IgD-negative memory B cell (primary cell): Measurements from ENCODE around the gene MYL4. TPM values are rescaled to one million over a fixed set of nuclear protein-coding genes. Genes with fewer than 3 reads are reported as not detected.
"Not testable (repeated sequence)": the region's sequence is repeated elsewhere in the genome, so short reads cannot be mapped to it uniquely, and the experiment has no call there.

Experiments used
- H3K27ac Mint-ChIP-seq, 3 donors: one replicate each; pipeline ENCODE4 v1.8.0; 2020 to 2022; ENCODE audit warnings: mild to moderate bottlenecking in 3 of 3, mixed read lengths in 3 of 3, moderate library complexity in 1 of 3
- H3K27me3 Mint-ChIP-seq: one replicate; pipeline ENCODE4 v1.8.0; 2021; ENCODE audit warnings: mixed read lengths
- H3K36me3 Mint-ChIP-seq: one replicate; pipeline ENCODE4 v1.8.0; 2020; ENCODE audit warnings: mild to moderate bottlenecking, mixed read lengths
- H3K4me1 Mint-ChIP-seq, 3 donors: one replicate each; pipeline ENCODE4 v1.8.0; 2020 to 2022; ENCODE audit warnings: mixed read lengths in 3 of 3, mild to moderate bottlenecking in 1 of 3
- H3K4me3 Mint-ChIP-seq, 4 donors: one replicate each; pipeline ENCODE4 v1.8.0; 2020 to 2022; ENCODE audit warnings: mild to moderate bottlenecking in 4 of 4, mixed read lengths in 4 of 4, moderate library complexity in 3 of 4
- H3K9me3 Mint-ChIP-seq, 3 donors: one replicate each; pipeline ENCODE4 v1.8.0; 2020 to 2021; ENCODE audit warnings: mixed read lengths in 3 of 3, mild to moderate bottlenecking in 1 of 3
- polyA plus RNA-seq: library from polyadenylated mRNA; unstranded; fragments of 300-500 nt; fragmentation: Illumina TruSeq; gene quantifications from one replicate; pipeline ENCODE4 v1.2.3, GENCODE V29; 2021

The MYL4 gene
- polyA plus RNA-seq, 1 donor from 2014 or later, result not detected

DNA sequence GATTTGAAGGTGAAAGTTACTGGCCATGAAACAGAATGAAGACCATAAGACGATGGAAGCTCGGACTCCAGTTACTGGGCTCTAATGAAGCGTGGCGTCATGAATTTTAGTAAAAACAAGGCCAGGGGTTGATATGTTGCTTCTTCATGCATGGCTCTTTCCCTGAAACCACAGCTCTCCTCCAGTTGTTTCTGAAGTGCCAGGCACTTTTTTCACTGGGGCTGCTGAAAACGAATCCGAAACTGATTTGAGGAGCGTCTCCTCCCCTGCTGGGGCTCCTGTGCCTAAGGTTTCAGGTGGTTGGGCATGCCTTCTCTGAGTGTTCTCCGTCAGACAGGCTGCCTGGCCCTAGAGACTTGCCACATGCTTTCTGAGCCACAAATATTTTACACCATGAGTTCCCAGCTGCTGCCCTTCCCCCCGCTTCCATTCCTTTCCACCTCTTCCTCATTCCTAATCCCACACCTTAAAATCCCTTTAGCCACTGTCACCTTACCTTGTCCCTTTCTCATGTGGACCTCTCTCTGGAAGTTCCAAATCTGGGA is 3.7 kb upstream of the MYL4 start:
- Mint-ChIP-seq H3K36me3 (peaks cover 2% of the 10 kb centered on the region), H3K9me3 (no peaks in the 10 kb centered on the region), H3K27me3 (no peaks in the 10 kb centered on the region), H3K4me3 (peak overlapping the region; percentile 79 to 92 (median 84)), H3K27ac (peak overlapping the region; percentile 94 to 98 (median 96)), H3K4me1 (peaks cover 49 to 59% (median 50%) of the 10 kb centered on the region in 3 donors)

DNA sequence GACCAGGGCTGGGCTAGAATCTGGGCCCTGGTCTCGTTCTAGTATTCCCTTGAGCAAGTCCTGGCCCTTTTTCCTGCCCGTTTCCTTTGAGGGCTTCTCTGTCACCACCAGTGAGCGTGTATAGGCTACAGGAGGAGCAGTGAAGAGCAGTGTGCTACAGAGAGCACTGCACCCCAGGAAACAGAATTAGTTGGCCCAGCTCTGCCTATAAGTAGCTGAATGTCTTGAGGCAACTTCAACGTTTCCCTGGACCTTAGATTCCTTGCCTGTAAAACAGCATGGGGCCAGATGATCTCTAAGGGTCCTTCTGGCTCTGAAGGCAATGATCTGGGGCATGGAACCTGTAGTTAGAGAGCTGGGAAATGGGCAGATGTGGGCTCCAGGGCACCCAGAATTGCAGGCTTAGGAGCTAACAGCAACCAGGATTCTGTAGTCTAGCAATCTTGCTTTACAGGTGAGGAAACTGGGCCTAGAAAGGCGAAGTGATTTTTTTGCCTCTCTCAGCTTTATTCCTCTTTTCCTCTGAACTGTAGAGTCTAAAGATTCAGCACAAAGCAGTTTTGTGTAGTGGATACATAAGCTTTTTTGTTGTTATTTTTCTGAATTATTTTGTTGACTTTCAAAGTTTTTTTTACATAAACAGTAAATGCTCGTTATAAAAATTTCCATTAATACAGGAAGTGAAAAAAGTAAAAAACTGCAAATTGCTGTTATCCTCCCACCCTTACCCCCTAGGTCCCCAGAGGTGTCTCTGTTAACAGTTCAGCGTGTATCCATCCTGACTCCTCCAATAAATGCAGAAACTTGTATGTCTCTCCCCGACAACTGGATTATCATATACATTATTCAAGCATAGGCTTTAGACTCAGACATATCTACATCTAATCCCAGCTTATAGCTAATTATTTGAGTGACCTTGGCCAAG is 1.7 kb upstream of the MYL4 start:
- Mint-ChIP-seq H3K9me3 (no peaks in the 10 kb centered on the region), H3K4me3 (peak overlapping the region in 2 of 4 donors; percentile 9 to 46), H3K36me3 (peaks cover 2% of the 10 kb centered on the region), H3K27ac (peak overlapping the region in 2 of 3 donors; percentile 94 to 98), H3K4me1 (peaks cover 48 to 55% (median 50%) of the 10 kb centered on the region in 3 donors), H3K27me3 (no peaks in the 10 kb centered on the region)

DNA sequence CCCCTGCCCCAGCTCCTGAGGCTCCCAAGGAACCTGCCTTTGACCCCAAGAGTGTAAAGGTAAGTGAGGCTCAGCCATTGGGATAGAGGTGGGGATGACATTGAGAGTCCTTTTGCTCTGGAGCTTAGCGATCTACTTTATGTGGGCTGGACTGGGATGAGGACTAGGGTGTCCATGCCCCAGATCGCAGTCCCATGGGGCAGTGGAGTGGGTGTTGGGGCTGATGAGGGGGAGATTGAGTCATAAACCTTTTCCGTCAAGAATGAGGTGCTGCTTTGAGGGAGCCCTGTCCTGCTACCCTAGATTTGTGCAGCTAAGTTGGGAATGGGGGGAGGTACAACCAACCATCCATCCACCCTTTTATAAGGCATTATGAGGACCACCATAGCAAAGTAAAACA is 351 bp downstream of the MYL4 start:
- no peak overlapping the region for H3K27ac Mint-ChIP-seq
- H3K4me1 Mint-ChIP-seq, result peaks cover 36 to 42% (median 39%) of the 10 kb centered on the region in 3 donors
- H3K4me3 Mint-ChIP-seq, result no peak overlapping the region
- H3K9me3 Mint-ChIP-seq, result no peaks in the 10 kb centered on the region
- H3K27me3 Mint-ChIP-seq, result no peaks in the 10 kb centered on the region
- no peaks in the 10 kb centered on the region for H3K36me3 Mint-ChIP-seq

DNA sequence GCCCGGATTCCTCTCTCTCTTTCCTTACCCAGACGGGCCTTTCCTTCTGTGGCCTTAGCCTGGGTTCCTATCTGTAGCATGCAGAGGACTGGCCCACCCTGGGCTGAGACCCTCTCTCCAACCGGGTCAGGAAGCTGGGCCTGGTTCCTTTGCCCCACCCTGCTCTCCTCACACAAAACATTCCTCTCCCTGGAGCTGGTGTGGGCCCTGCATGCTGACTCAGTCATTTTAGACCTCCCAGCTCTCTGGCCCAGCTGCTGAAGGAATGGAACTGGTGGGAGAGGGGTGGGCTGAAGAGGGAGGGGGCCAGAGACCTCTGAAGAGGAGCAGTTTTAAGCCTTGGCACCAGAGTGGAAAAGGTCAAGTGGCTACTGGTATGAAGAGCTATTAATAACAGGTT is 957 bp downstream of the MYL4 start:
- Mint-ChIP-seq H3K9me3 (no peaks in the 10 kb centered on the region), H3K4me1 (peaks cover 30 to 36% (median 33%) of the 10 kb centered on the region in 3 donors), H3K27ac (peak overlapping the region in 1 of 3 donors; percentile 11), H3K36me3 (no peaks in the 10 kb centered on the region), H3K27me3 (no peaks in the 10 kb centered on the region), H3K4me3 (no peak overlapping the region)

DNA sequence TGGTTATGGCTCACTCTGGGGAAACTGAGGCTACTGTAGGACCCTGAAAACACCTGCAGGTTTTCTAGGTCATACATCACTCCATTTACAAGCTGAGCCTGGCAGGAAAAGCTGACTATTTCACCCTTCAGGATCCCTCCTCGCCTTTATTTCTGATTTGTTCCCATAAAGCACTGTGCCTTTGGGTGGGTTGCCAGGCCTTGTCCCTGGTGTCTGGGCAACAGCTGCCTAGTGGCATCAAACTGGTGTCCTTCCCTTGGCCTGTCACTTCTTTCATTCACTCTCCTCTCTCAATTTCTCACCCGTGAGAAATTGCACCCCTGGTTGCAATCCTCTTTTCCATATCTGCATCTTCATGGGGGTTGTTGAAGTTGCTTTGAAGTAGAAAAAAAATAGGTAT is 1.6 kb downstream of the MYL4 start:
- no peaks in the 10 kb centered on the region for H3K27me3 Mint-ChIP-seq
- H3K9me3 Mint-ChIP-seq, result no peaks in the 10 kb centered on the region
- no peak overlapping the region for H3K27ac Mint-ChIP-seq
- no peaks in the 10 kb centered on the region for H3K36me3 Mint-ChIP-seq
- peak overlapping the region in 1 of 4 donors; percentile 41 for H3K4me3 Mint-ChIP-seq
- peaks cover 23 to 29% (median 29%) of the 10 kb centered on the region in 3 donors for H3K4me1 Mint-ChIP-seq

DNA sequence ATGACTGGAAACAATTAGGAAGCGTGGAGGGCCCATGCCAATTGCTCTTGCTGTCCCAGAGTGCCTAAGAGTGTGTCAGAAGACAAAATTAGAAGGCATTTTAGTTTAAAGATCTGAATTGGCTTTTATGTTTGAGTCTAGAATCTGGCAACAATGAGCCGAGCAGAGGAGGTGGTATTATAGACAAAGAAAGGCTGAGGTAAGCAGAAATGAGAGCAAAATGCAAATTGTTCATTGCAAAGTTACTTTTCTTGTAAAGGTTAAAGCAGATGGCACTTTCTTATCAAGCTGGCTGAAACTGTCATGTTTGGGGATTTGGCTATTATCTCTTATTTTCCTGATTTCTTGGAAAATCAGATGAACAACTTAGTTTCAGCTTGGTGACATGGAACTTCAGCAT is 3.3 kb downstream of the MYL4 start:
- no peaks in the 10 kb centered on the region for H3K9me3 Mint-ChIP-seq
- peaks cover 8 to 22% (median 15%) of the 10 kb centered on the region in 3 donors for H3K4me1 Mint-ChIP-seq
- H3K36me3 Mint-ChIP-seq, result no peaks in the 10 kb centered on the region
- no peak overlapping the region for H3K4me3 Mint-ChIP-seq
- no peaks in the 10 kb centered on the region for H3K27me3 Mint-ChIP-seq
- peak overlapping the region in 2 of 3 donors; percentile 21 to 33 for H3K27ac Mint-ChIP-seq

DNA sequence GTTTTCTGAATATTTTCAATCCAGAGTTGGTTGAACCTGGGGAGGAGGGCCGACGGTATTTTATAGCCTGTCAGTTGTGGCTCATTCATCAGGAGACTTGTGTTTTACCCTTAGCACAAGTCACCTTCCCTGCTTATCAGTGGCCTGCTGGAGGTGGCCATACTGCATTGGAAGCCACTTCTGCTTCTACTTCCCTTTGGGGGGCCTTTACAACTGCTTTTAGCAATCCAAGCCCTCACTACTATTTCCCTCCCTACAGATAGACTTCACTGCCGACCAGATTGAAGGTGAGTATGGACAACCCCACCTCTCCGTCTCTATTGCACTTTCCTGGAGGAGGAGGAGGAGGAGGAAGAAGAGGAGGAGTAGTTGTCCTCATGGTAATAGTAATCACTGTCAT is 4.4 kb downstream of the MYL4 start:
- Mint-ChIP-seq H3K9me3 (no peaks in the 10 kb centered on the region), H3K27ac (no peak overlapping the region), H3K27me3 (no peaks in the 10 kb centered on the region)

DNA sequence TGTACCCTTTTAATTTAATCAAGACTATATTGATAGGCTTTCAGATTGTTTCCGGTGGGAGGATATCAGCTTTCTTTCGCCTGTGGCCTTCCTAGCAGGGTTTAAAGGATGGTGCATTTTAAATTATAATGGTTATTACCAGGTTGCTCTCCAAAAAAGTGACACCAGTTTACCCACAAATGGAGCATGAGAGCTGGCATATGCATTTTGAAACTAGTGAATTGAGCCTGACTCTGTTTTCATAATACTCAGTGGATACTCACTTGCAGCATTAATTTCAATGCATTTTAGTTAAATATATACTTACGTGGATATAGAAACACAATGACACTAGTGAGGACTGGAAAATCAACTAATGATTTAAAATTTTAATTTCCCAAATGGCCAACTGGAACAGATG is 5.8 kb downstream of the MYL4 start:
- Mint-ChIP-seq H3K4me3 (no peak overlapping the region), H3K27ac (no peak overlapping the region), H3K9me3 (no peaks in the 10 kb centered on the region), H3K4me1 (peaks cover 10 to 15% (median 12%) of the 10 kb centered on the region in 3 donors), H3K27me3 (peaks cover 3% of the 10 kb centered on the region), H3K36me3 (no peaks in the 10 kb centered on the region)

More for the DNA sequence above, 4.4 kb downstream of the MYL4 start:
- peaks cover 4 to 12% (median 5%) of the 10 kb centered on the region in 3 donors for H3K4me1 Mint-ChIP-seq
- H3K4me3 Mint-ChIP-seq, result no peak overlapping the region
- H3K36me3 Mint-ChIP-seq, result no peaks in the 10 kb centered on the region

DNA sequence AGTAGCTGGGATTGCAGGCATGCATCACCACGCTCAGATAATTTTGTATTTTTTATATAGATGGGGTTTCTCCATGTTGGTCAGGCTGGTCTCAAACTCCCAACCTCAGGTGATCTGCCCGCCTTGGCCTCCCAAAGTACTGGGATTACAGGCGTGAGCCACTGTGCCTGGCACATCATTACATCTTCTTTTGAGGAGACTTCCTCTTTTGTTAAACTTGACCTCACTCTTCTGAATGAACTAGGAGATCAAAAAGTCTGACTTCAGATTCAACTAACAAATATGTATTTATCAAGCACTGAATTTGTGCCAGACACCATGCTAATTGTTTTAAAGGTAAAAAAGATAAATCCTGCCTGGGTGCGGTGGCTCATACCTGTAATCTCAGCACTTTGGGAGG is 7.7 kb downstream of the MYL4 start:
- H3K4me3 Mint-ChIP-seq, H3K9me3 Mint-ChIP-seq, H3K27ac Mint-ChIP-seq, H3K36me3 Mint-ChIP-seq, H3K27me3 Mint-ChIP-seq: not testable (repeated sequence)
- peaks cover 15 to 20% (median 15%) of the 10 kb centered on the region in 3 donors for H3K4me1 Mint-ChIP-seq

DNA sequence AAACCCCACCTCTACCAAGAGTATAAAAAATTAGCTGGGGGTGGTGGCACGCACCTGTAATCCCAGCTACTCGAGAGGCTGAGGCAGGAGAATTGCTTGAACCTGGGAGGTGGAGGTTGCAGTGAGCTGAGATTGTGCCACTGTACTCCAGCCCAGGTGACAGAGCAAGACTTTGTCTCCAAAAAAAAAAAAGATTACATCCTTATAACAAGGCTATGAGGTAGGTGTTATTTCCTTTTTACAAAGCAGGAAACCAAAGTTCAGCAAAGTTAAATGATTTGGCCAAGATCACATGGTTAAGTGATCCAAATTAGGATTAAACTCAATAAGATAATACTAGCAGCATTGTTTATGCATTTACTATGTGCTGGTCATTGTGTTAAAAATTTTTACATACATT is 8.1 kb downstream of the MYL4 start:
- H3K9me3 Mint-ChIP-seq, H3K27me3 Mint-ChIP-seq, H3K36me3 Mint-ChIP-seq, H3K27ac Mint-ChIP-seq: not testable (repeated sequence)
- Mint-ChIP-seq H3K4me1 (peaks cover 13 to 20% (median 15%) of the 10 kb centered on the region in 3 donors), H3K4me3 (peak overlapping the region in 1 of 4 donors; percentile 27)

DNA sequence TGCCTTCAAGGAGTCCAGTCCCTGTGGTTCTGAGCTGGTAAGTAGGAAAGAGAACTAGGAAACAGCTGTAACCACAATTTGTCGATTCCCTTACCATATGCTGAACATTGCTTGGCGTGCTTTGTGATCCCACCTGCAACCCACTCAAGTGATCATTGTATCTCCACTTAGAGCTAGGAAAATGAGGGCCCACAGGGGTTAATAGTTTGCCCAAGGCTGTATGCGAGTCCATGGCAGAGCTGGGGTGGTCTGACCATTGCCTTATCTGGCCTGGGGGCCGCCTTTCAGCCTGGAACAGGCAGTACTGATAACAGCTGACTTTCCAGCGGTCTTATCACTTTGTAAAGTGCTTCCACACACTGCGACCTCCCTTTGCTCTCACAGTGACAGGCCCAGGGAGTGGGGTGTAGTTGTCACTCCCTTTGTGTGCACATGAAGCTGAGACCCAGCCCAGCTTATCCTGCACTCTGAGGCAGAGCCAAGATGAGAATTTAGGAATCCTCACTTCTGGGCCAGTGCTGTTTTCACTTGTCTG is 9.8 kb downstream of the MYL4 start:
- H3K4me1 Mint-ChIP-seq, result peaks cover 12 to 20% (median 15%) of the 10 kb centered on the region in 3 donors

DNA sequence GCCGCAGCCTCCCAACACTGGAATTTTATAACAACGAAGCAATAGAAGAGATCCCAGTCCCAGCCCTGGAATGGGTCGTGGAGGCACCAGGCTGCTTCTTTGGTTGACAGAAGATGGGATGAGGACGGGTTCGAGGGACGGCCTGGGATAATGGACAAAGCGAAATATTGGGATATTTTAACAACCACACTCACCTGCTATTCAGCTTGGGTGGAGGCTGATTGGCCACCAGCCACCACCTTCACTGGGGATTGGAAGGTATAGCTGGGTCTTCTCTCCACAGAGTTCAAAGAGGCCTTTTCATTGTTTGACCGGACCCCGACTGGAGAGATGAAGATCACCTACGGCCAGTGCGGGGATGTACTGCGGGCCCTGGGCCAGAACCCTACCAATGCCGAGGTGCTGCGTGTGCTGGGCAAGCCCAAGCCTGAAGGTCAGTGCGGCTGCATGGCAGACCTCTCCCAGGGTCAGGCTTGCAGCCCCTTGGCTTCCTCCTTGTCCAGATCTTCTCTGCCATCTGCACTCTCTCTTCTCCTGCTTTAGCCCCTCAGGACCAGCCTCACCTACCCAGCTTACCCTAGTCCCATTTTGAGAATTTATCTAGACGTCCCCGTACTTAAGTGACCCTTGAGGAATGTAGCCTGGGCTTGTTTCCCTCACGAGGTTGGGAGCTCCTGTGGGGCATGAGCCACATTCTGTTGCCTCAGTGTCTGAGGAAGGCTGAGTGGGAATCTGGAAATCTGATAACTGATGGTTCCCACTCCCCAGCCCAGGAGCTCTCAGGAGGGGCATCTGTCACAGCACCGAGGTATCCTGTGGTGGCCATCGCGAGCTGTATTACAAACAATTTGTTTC is 10.7 kb downstream of the MYL4 start:
- Mint-ChIP-seq H3K27ac (no peak overlapping the region), H3K4me1 (peaks cover 12 to 20% (median 15%) of the 10 kb centered on the region in 3 donors), H3K4me3 (peak overlapping the region in 1 of 4 donors; percentile 84), H3K36me3 (peaks cover 5% of the 10 kb centered on the region), H3K9me3 (peaks cover 0 to 6% (median 0%) of the 10 kb centered on the region in 3 donors), H3K27me3 (peaks cover 8% of the 10 kb centered on the region)

More for the DNA sequence above, 9.8 kb downstream of the MYL4 start:
- Mint-ChIP-seq H3K36me3 (peaks cover 2% of the 10 kb centered on the region), H3K4me3 (peak overlapping the region in 1 of 4 donors; percentile 54), H3K27me3 (peaks cover 8% of the 10 kb centered on the region), H3K9me3 (peaks cover 0 to 2% (median 0%) of the 10 kb centered on the region in 3 donors), H3K27ac (no peak overlapping the region)

DNA sequence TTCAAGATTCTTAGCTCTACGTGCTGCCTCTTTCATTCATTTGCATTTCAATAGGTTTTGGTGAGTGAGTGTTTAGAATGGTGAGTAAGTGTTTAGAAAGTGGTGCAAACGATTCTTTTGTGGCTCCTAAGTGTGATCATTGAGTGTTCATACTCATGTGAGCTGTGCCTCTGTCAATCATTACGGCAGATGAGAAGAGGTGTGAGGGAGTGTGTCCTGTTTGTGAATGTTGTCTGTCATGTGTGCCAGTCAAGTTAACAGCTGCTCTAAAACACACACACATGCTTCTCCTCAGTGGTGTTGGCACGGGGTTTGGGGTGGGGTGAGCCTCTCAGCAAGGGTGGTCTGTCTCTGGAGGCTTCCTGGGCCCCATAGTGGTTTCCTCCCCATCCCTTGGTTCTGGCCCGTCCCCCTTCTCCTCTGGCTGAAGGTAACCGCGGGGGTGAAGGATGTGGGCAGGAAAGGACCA is 11.4 kb downstream of the MYL4 start:
- Mint-ChIP-seq H3K9me3 (peaks cover 0 to 6% (median 0%) of the 10 kb centered on the region in 3 donors), H3K4me1 (peaks cover 12 to 20% (median 15%) of the 10 kb centered on the region in 3 donors), H3K27ac (no peak overlapping the region), H3K4me3 (peak overlapping the region in 1 of 4 donors; percentile 84), H3K27me3 (peaks cover 8% of the 10 kb centered on the region), H3K36me3 (peaks cover 5% of the 10 kb centered on the region)

DNA sequence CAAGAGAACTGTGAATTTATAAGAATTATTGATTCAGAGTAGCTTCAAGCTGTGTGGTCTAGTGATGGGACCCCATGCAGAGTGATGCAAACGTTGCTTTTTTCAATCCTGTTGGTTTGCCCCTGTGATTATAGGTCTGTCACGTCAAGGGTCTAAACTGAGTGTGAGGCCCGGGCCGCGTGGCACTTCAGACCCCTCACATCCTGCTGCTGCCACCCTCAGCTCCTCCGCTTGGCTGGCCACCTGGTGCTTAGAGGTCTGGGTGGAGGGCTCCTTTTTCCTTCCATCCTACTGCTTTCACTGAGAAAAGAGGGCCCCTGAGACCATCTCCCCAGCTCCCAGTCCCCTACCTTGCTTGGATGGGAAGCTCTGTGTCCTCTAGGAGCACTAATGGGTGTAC is 12.0 kb downstream of the MYL4 start:
- H3K36me3 Mint-ChIP-seq, result peaks cover 5% of the 10 kb centered on the region
- H3K27ac Mint-ChIP-seq, result peak overlapping the region in 1 of 3 donors; percentile 50

More for the DNA sequence above, 12.0 kb downstream of the MYL4 start:
- peaks cover 12 to 20% (median 15%) of the 10 kb centered on the region in 3 donors for H3K4me1 Mint-ChIP-seq
- H3K9me3 Mint-ChIP-seq, result peaks cover 0 to 6% (median 0%) of the 10 kb centered on the region in 3 donors
- no peak overlapping the region for H3K4me3 Mint-ChIP-seq
- peaks cover 8% of the 10 kb centered on the region for H3K27me3 Mint-ChIP-seq
